Suprapubic skin (tissue), 3 donors: Measurements from ENCODE around the gene NR5A2.

Experiments
- POLR2A ChIP-seq, 2 donors: fragments of 450-650 bp; IDR thresholded peaks; one replicate each; pipeline ENCODE4 v1.6.1; 2017; ENCODE audit warnings: antibody characterized with exemption in 2 of 2, mild to moderate bottlenecking in 2 of 2, moderate library complexity in 2 of 2
- TF ChIP-seq, protein P1 (sequence below), 2 donors: fragments of 200-600 bp in 1 of 2; fragments of 450-650 bp in 1 of 2; sonication (generic) in 1 of 2; IDR thresholded peaks; one replicate each; pipeline ENCODE4 v1.5.1; 2016 to 2019; ENCODE audit warnings: antibody characterized with exemption in 2 of 2, mild to moderate bottlenecking in 1 of 2, moderate library complexity in 1 of 2

GRCh38 chr1:200194477-200194876 is 167.0 kb downstream of the NR5A2 start:
- TF ChIP-seq POLR2A (IDR thresholded peaks at IDR 0.05): no peak
- TF ChIP-seq, protein P1, sequence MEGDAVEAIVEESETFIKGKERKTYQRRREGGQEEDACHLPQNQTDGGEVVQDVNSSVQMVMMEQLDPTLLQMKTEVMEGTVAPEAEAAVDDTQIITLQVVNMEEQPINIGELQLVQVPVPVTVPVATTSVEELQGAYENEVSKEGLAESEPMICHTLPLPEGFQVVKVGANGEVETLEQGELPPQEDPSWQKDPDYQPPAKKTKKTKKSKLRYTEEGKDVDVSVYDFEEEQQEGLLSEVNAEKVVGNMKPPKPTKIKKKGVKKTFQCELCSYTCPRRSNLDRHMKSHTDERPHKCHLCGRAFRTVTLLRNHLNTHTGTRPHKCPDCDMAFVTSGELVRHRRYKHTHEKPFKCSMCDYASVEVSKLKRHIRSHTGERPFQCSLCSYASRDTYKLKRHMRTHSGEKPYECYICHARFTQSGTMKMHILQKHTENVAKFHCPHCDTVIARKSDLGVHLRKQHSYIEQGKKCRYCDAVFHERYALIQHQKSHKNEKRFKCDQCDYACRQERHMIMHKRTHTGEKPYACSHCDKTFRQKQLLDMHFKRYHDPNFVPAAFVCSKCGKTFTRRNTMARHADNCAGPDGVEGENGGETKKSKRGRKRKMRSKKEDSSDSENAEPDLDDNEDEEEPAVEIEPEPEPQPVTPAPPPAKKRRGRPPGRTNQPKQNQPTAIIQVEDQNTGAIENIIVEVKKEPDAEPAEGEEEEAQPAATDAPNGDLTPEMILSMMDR (IDR thresholded peaks at IDR 0.05): no peak
